HepG2 (cell line): ENCODE measurements around the gene CCDC142. TPM values are rescaled to one million over a fixed set of nuclear protein-coding genes. Genes with fewer than 3 reads are reported as not detected.
A peak's percentile ranks its signal among the peaks of the same experiment; 100 is the strongest.

ENCODE experiments used
- BHLHE40 ChIP-seq: IDR thresholded peaks from 2 replicates; pipeline ENCODE4 v1.6.1; 2011; ENCODE audit warnings: low read length, improper control_type of control experiment
- CREB1 ChIP-seq, 2 experiments: fragments of 450-650 bp in 1 of 2; IDR thresholded peaks; 2 replicates each; pipeline ENCODE4 v1.6.1; 2016 to 2017; ENCODE audit warnings: control low read depth in 1 of 2, mild to moderate bottlenecking in 1 of 2, missing compliant biosample characterization in 1 of 2, missing genetic modification characterization in 1 of 2
- FOXA1 ChIP-seq, 2 experiments: fragments of 450-650 bp in 1 of 2; sonication (generic) in 1 of 2; formaldehyde crosslinking in 1 of 2; IDR thresholded peaks; 2 replicates each; pipeline versions ENCODE4 v1.4.0 to v1.6.1; 2016 to 2020; ENCODE audit warnings: missing genetic modification reagents in 1 of 2
- HNRNPH1 ChIP-seq: fragments of 200-400 bp; formaldehyde crosslinking; optimal IDR thresholded peaks from 2 replicates; pipeline ENCODE3; 2017; ENCODE audit warnings: mild to moderate bottlenecking, low read depth, low read length
- KLF6 ChIP-seq: IDR thresholded peaks from 2 replicates; pipeline ENCODE4 v1.8.0; 2016; ENCODE audit warnings: missing biosample characterization, missing genetic modification reagents
- LCORL ChIP-seq, 2 experiments: fragments of 450-650 bp in 1 of 2; sonication (generic) in 1 of 2; formaldehyde crosslinking in 1 of 2; IDR thresholded peaks; 2 replicates each; pipeline versions ENCODE4 v1.5.0 to v1.6.1; 2017 to 2020; ENCODE audit warnings: antibody characterized with exemption in 1 of 2, missing genetic modification reagents in 1 of 2
- MIER2 ChIP-seq: IDR thresholded peaks from 2 replicates; pipeline ENCODE4 v1.6.1; 2016; ENCODE audit warnings: missing biosample characterization, missing genetic modification reagents
- MIXL1 ChIP-seq: IDR thresholded peaks from 2 replicates; pipeline ENCODE4 v1.6.1; 2016
- NR2C2 ChIP-seq: sonication (generic); formaldehyde crosslinking; IDR thresholded peaks from 2 replicates; pipeline ENCODE4 v1.4.0; 2020; ENCODE audit warnings: missing genetic modification reagents, mild to moderate bottlenecking, moderate library complexity, borderline replicate concordance
- RFX5 ChIP-seq: IDR thresholded peaks from 2 replicates; pipeline ENCODE4 v1.6.1; 2011; ENCODE audit warnings: low read depth, low read length, improper control_type of control experiment
- SALL1 ChIP-seq: sonication (generic); formaldehyde crosslinking; IDR thresholded peaks from 2 replicates; pipeline ENCODE4 v1.8.0; 2022; ENCODE audit warnings: mild to moderate bottlenecking, missing genetic modification reagents
- SOX5 ChIP-seq: IDR thresholded peaks from 2 replicates; pipeline ENCODE4 v1.6.1; 2016; ENCODE audit warnings: borderline replicate concordance
- THYN1 ChIP-seq: sonication (generic); formaldehyde crosslinking; IDR thresholded peaks from 2 replicates; pipeline ENCODE4 v1.8.1; 2023; ENCODE audit warnings: low read depth, mild to moderate bottlenecking, moderate library complexity, missing genetic modification reagents, borderline replicate concordance
- ZNF264 ChIP-seq: sonication (generic); formaldehyde crosslinking; IDR thresholded peaks from 2 replicates; pipeline ENCODE4 v1.4.0; 2020; ENCODE audit warnings: missing genetic modification reagents
- ZNF331 ChIP-seq: sonication (generic); formaldehyde crosslinking; IDR thresholded peaks from 2 replicates; pipeline ENCODE4 v1.4.0; 2020; ENCODE audit warnings: missing genetic modification reagents
- ZNF33B ChIP-seq: sonication (generic); formaldehyde crosslinking; IDR thresholded peaks from 2 replicates; pipeline ENCODE4 v1.5.1; 2020; ENCODE audit warnings: mild to moderate bottlenecking, missing genetic modification reagents
- ZNF350 ChIP-seq: sonication (generic); formaldehyde crosslinking; IDR thresholded peaks from 2 replicates; pipeline ENCODE4 v1.4.0; 2020; ENCODE audit warnings: mild to moderate bottlenecking, low read depth, missing genetic modification reagents, borderline replicate concordance
- ZNF687 ChIP-seq: sonication (generic); formaldehyde crosslinking; IDR thresholded peaks from 2 replicates; pipeline ENCODE4 v1.5.1; 2020; ENCODE audit warnings: mild to moderate bottlenecking, missing genetic modification reagents, moderate library complexity
- ZNF782 ChIP-seq: sonication (generic); formaldehyde crosslinking; IDR thresholded peaks from 2 replicates; pipeline ENCODE4 v1.4.0; 2020; ENCODE audit warnings: missing genetic modification reagents, mild to moderate bottlenecking, borderline replicate concordance
- ZNF883 ChIP-seq: sonication (generic); formaldehyde crosslinking; IDR thresholded peaks from 2 replicates; pipeline ENCODE4 v1.5.1; 2020; ENCODE audit warnings: mild to moderate bottlenecking, missing genetic modification reagents; ENCODE audit errors: not compliant biosample characterization
- polyA plus RNA-seq, 8 experiments: library from polyadenylated mRNA; depleted of rRNA in 3 of 8; stranded (reverse) in 7 of 8; unstranded in 1 of 8; fragments of >200 nt; fragmentation: Illumina TruSeq in 4 of 8; extraction: Trizol in 4 of 8; gene quantifications; 2 replicates each; pipeline versions ENCODE4 v1.2.1 to v1.2.3, GENCODE V29; 2011 to 2016; ENCODE audit warnings: low read depth in 4 of 8, missing spikeins in 1 of 8, mixed read lengths in 1 of 8; ENCODE audit not compliant: insufficient read depth in 1 of 8
- total RNA-seq, 5 experiments: library from RNA; depleted of rRNA; stranded (reverse); fragments of >200 nt; fragmentation: Illumina TruSeq; extraction: Trizol; gene quantifications; 2 replicates each; pipeline ENCODE4 v1.2.3, GENCODE V29; 2016; ENCODE audit warnings: low read depth in 1 of 5
- TF ChIP-seq, protein P1 (sequence below): sonication (generic); formaldehyde crosslinking; IDR thresholded peaks from 2 replicates; pipeline ENCODE4 v1.8.1; 2023; ENCODE audit warnings: mild to moderate bottlenecking, moderate library complexity, missing genetic modification reagents
- TF ChIP-seq, protein P2 (sequence below), 2 experiments: fragments of 450-650 bp in 1 of 2; sonication (generic) in 1 of 2; formaldehyde crosslinking; IDR thresholded peaks; 2 replicates each; pipeline versions ENCODE4 v1.5.0 to v1.8.0; 2020 to 2022; ENCODE audit warnings: mild to moderate bottlenecking in 1 of 2, missing genetic modification reagents in 1 of 2

Gene CCDC142
- total and polyA plus RNA-seq, 2 of the 13 experiments (the other 11 are each of a cell fraction or from before 2014, with no cell fraction given), result 14.7 to 30.4 TPM

DNA sequence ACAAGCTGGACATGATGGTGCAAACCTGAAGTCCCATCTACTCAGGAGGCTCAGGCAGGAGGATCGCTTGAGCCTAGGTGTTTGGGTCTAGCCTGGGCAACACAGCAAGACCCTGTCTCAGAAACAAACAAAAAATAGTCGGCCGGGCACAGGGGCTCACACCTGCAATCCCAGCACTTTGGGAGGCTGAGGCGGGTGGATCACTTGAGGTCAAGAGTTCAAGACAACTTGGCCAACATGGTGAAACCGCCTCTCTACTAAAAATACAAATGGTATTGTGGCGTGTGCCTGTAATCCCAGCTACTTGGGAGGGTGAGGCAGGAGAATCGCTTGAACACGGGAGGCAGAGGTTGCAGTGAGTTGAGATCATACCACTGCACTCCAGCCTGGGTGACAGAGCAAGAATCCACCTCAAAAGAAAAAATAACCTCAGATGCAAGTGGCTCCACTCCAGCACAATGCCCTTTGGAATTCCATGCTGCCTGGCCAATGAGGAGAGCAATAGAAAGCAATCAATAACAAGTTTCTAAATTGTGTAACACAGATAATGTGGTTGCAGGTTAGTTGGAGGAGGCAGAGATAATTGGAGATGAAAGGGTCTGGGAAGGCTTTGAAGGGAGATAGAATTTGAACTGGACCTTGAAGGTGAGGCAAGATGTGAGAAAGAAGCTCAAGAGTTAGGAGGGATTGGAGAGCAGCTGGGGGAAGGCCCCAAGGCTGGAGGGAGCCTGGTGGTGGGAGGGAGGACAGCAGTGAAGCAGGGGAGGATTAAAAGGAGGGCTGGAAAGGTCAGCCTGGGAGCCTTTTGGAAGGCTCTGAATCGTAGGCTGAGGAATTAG, 6.1 kb upstream of the CCDC142 start (continued):
- TF ChIP-seq LCORL (IDR thresholded peaks at IDR 0.05), result peak; percentile 83
- peak; percentile 86 for TF ChIP-seq LCORL (CRISPR knock-in tag; IDR thresholded peaks at IDR 0.05)
- TF ChIP-seq ZNF782 (CRISPR knock-in tag), result peak; percentile 60; the same call in 1 of the 2 replicates
- TF ChIP-seq MIER2 (CRISPR knock-in tag), result peak; percentile 75; the same call in 1 of the 2 replicates
- TF ChIP-seq SALL1 (CRISPR knock-in tag), result peak; percentile 90
- TF ChIP-seq KLF6 (CRISPR knock-in tag), result peak; percentile 53; the same call in 1 of the 2 replicates
- TF ChIP-seq, protein P1, sequence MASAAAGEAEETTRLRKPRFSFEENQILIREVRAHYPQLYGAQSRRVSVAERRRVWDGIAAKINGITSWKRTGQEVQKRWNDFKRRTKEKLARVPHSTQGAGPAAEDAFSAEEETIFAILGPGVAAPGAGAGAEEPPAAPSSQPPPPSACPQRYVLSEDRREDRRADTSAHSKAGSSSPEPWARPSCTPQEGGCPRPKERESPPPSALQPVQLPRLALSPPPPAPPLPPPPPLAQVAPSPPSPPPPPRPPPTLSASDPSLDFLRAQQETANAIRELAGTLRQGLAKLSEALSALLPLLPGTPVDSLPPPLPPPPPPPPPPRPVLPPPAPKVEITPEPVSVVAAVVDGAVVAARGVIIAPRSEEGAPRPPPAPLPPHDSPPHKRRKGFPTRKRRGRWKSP (CRISPR knock-in tag), result 0 out of 2 replicates have a peak, but pooled peaks have one; percentile 11
- 0 out of 2 replicates have a peak, but pooled peaks have one; percentile 76 for TF ChIP-seq THYN1 (CRISPR knock-in tag)
- peak; percentile 83 for TF ChIP-seq NR2C2 (CRISPR knock-in tag)
- 0 out of 2 replicates have a peak, but pooled peaks have one; percentile 34 for TF ChIP-seq ZNF264 (CRISPR knock-in tag)
- TF ChIP-seq, protein P2, sequence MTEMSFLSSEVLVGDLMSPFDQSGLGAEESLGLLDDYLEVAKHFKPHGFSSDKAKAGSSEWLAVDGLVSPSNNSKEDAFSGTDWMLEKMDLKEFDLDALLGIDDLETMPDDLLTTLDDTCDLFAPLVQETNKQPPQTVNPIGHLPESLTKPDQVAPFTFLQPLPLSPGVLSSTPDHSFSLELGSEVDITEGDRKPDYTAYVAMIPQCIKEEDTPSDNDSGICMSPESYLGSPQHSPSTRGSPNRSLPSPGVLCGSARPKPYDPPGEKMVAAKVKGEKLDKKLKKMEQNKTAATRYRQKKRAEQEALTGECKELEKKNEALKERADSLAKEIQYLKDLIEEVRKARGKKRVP (CRISPR knock-in tag; IDR thresholded peaks at IDR 0.05), result peak in 1 of 2 experiments; percentile 80; a peak in 2 of 4 replicates
- no peak for TF ChIP-seq CREB1 (IDR thresholded peaks at IDR 0.05)
- TF ChIP-seq CREB1 (CRISPR knock-in tag; IDR thresholded peaks at IDR 0.05), result peak; percentile 82
- peak; percentile 86 for TF ChIP-seq SOX5 (CRISPR knock-in tag)
- no peak for TF ChIP-seq BHLHE40
- peak; percentile 38 for TF ChIP-seq ZNF687 (CRISPR knock-in tag)
- peak; percentile 74; the same call in 1 of the 2 replicates for TF ChIP-seq ZNF331 (CRISPR knock-in tag)
- TF ChIP-seq RFX5, result no peak
- peak; percentile 51 for TF ChIP-seq ZNF883 (CRISPR knock-in tag)
- peak; percentile 63; the same call in 1 of the 2 replicates for TF ChIP-seq ZNF350 (CRISPR knock-in tag)
- TF ChIP-seq HNRNPH1, result no peak
- peak; percentile 38; the same call in 1 of the 2 replicates for TF ChIP-seq ZNF33B (CRISPR knock-in tag)
- peak; percentile 99 for TF ChIP-seq MIXL1 (CRISPR knock-in tag)
- no peak for TF ChIP-seq FOXA1 (IDR thresholded peaks at IDR 0.05)
- peak; percentile 42; the same call in 1 of the 2 replicates for TF ChIP-seq FOXA1 (CRISPR knock-in tag; IDR thresholded peaks at IDR 0.05)
